Measurements from ENCODE around the gene CDKN2B-AS1.

CDKN2B-AS1 gene

DNA sequence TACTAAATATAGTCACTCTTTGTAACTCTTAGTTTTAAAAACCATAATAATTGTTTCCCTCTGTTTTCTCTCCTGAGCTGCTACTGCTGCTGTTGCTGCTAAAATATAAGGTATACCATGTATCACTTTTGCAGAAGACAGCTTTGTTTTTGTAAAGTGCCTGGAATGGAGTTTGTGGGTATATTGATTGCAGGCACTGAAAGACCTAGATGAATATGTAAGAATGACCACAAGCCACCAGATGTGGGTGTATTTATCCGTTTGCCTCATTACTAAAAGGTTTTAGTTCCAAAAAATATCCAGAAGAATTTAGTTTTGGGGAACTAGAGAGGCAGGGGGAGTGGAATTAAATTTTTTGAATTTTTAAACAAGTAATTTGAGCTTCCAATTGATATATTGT lies 165.6 kb downstream of the CDKN2B-AS1 start:
- DNase-seq, result no peak

- DNase-seq, result no peak
These were observed 170.6 kb downstream of the CDKN2B-AS1 start for GRCh38 chr9:22165144-22165543.

DNA sequence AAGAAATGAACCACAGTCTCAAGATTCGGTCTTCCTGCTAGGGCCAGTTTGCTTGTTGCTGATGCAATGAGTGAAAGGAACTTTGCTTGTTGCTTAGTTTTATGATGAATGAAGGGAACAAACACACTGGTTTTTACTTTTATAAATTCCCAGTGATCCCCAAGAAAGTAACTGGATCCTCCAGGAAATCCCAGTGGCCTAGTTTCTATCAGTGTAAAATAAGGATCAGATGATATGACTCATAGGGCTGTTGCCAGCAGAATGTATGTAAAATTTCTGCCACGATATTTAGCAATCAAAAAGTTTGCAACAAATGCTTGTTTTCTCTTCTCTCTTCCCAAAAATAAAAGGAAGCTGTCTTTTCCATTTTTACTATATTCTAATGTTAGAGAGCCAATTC lies 174.7 kb downstream of the CDKN2B-AS1 start:
- no peak for DNase-seq

DNA sequence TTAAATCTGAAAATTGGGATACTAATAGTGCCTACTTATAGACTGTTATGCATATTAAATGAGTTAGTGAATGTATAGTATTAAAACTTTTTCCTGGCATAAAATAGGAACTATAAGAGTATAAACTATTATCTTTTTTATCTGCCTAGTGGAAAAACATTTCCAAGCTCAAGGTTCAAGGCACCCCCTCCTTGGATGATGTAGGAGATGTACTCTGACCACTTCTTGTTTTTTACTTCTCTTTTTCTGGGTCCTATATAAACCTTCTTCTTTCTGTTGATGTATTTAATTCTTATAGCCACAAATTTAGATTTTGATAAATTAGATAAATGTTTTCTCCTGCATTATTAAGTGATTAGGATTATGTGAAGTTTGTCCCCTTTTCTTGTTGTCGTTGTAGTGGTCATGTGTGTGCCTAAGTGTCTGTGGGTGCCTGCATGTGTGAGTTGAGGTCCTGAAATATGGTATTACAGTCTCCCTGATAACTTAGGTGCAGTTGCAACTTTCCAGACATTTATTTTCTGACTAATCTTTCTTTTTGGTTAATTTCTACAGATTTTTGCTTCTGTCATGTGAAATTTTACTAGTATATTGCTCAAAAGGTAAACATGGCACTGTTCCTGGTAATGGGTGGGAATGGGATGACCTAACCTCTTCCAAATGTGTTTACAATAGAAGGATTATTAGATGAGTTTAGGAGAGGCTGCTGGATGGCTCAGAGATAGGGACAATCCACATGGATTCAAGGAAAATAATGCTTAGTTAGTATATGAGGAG lies 175.3 kb downstream of the CDKN2B-AS1 start:
- DNase-seq, result no peak

Measured in activated CD8-positive, alpha-beta memory T cell treated with anti-CD3 and anti-CD28 coated beads, Interleukin-2, amount 50 U/mL, for 48 hours (primary cell).